Activated gamma-delta T cell (primary cell): ENCODE data around the gene RIMS1.
"Not testable (repeated sequence)": the region's sequence is repeated elsewhere in the genome, so short reads cannot be mapped to it uniquely, and the experiment has no call there.

Source experiments
- DNase-seq: peaks from one replicate; lab custom pipeline; 2025; lab: John Stamatoyannopoulos, UW

Gene RIMS1

GRCh38 chr6:71982389-71982788 is 96.0 kb downstream of the RIMS1 start:
- DNase-seq, result no peak

GRCh38 chr6:71983131-71983530 is 96.8 kb downstream of the RIMS1 start:
- no peak for DNase-seq

GRCh38 chr6:71994705-71995271 is 108.4 kb downstream of the RIMS1 start:
- DNase-seq, result no peak

- no peak for DNase-seq
Observed at GRCh38 chr6:71997341-71997740, 111.0 kb downstream of the RIMS1 start.

GRCh38 chr6:72002415-72002814 is 116.1 kb downstream of the RIMS1 start:
- DNase-seq, result no peak

GRCh38 chr6:72006591-72006990 is 120.2 kb downstream of the RIMS1 start:
- not testable (repeated sequence) for DNase-seq

GRCh38 chr6:72022830-72023229 is 136.5 kb downstream of the RIMS1 start:
- DNase-seq, result no peak

GRCh38 chr6:72031471-72031870 is 145.1 kb downstream of the RIMS1 start:
- no peak for DNase-seq

GRCh38 chr6:72032086-72032485 is 145.7 kb downstream of the RIMS1 start:
- no peak for DNase-seq

- no peak for DNase-seq
Observed at GRCh38 chr6:72035486-72035885, 149.1 kb downstream of the RIMS1 start.

GRCh38 chr6:72035966-72036365 is 149.6 kb downstream of the RIMS1 start:
- DNase-seq, result no peak

- no peak for DNase-seq
Observed at GRCh38 chr6:72037006-72037405, 150.7 kb downstream of the RIMS1 start.

- no peak for DNase-seq
Observed at GRCh38 chr6:72040111-72040510, 153.8 kb downstream of the RIMS1 start.

- DNase-seq, result no peak
Observed at GRCh38 chr6:72042088-72042487, 155.7 kb downstream of the RIMS1 start.

GRCh38 chr6:72048080-72048479 is 161.7 kb downstream of the RIMS1 start:
- no peak for DNase-seq

GRCh38 chr6:72049376-72049775 is 163.0 kb downstream of the RIMS1 start:
- DNase-seq, result no peak

GRCh38 chr6:72061286-72061685 is 174.9 kb downstream of the RIMS1 start:
- no peak for DNase-seq

- no peak for DNase-seq
Observed at GRCh38 chr6:72064399-72064975, 178.1 kb downstream of the RIMS1 start.

GRCh38 chr6:72078096-72078495 is 191.7 kb downstream of the RIMS1 start:
- DNase-seq, result no peak

GRCh38 chr6:72080260-72080941 is 194.1 kb downstream of the RIMS1 start:
- no peak for DNase-seq

- no peak for DNase-seq
Observed at GRCh38 chr6:72081871-72082270, 195.5 kb downstream of the RIMS1 start.

- no peak for DNase-seq
Observed at GRCh38 chr6:72083976-72084375, 197.6 kb downstream of the RIMS1 start.

- DNase-seq, result no peak
Observed at GRCh38 chr6:72084992-72085569, 198.7 kb downstream of the RIMS1 start.
